ENCODE data around the gene SCUBE3. TPM values are rescaled to one million over a fixed set of nuclear protein-coding genes. Genes with fewer than 3 reads are reported as not detected.
A peak's percentile ranks its signal among the peaks of the same experiment; 100 is the strongest.

SCUBE3 gene
- total and polyA plus RNA-seq, 9 of the 15 experiments (the other 6 are each of a cell fraction or from before 2014, with no cell fraction given) = 0.01 to 0.11 TPM; not detected in 7

GRCh38 chr6:35259194-35259947 lies 45.6 kb downstream of the SCUBE3 start, which contains the start of gene ZNF76 (continued):
- TF ChIP-seq MAFF (IDR thresholded peaks at IDR 0.05; ENCODE audit: low read length) (no peak), ZNF57 (CRISPR knock-in tag; IDR thresholded peaks at IDR 0.05) (peak; percentile 56; the same call in 1 of the 2 replicates), NFE2 (IDR thresholded peaks at IDR 0.05; ENCODE audit: low read depth) (peak; percentile 29), ZBTB49 (CRISPR knock-in tag; IDR thresholded peaks at IDR 0.05; ENCODE audit: borderline replicate concordance) (no peak), SIN3A (IDR thresholded peaks at IDR 0.05; ENCODE audit: borderline replicate concordance in 2 of 2, control insufficient read depth in 1 of 2, low read depth in 2 of 2, low read length in 2 of 2) (peak; percentile 69 to 92; a peak in 3 of 4 replicates), XRCC5 (IDR thresholded peaks at IDR 0.05; ENCODE audit: low read depth, low read length) (peak; percentile 97), SUPT5H (IDR thresholded peaks at IDR 0.05) (peak; percentile 66; the same call in 1 of the 2 replicates), KAT8 (IDR thresholded peaks at IDR 0.05; ENCODE audit: low read depth) (no peak), BACH1 (tag; IDR thresholded peaks at IDR 0.05) (no peak), ARID3B (CRISPR knock-in tag; IDR thresholded peaks at IDR 0.05; ENCODE audit: borderline replicate concordance) (0 out of 2 replicates have a peak, but pooled peaks have one; percentile 53), SREBF2 (CRISPR knock-in tag; IDR thresholded peaks at IDR 0.05) (no peak), ZNF79 (CRISPR knock-in tag; IDR thresholded peaks at IDR 0.05; ENCODE audit: low read depth) (no peak), PHB2 (IDR thresholded peaks at IDR 0.05; ENCODE audit: low read depth) (no peak), USF2 (CRISPR knock-in tag; IDR thresholded peaks at IDR 0.05) (no peak), GATAD2A (IDR thresholded peaks at IDR 0.05) (peak; percentile 45; the same call in 1 of the 2 replicates), TEAD1 (CRISPR knock-in tag; IDR thresholded peaks at IDR 0.05) (peak; percentile 78 to 97; a peak in 3 of 4 replicates), ZNF512 (tag; IDR thresholded peaks at IDR 0.05) (no peak), MEF2D (tag; conservative IDR thresholded peaks at IDR 0.05; ENCODE audit: low read depth) (no peak), SP1 (CRISPR knock-in tag; IDR thresholded peaks at IDR 0.05) (peak; percentile 99), TCF7 (IDR thresholded peaks at IDR 0.05; ENCODE audit: borderline replicate concordance) (peak; percentile 78; the same call in 1 of the 2 replicates)
